AG09309 (cell line): ENCODE measurements around the gene TXNL4A.

Experiments
- DNase-seq: peaks from one replicate; pipeline ENCODE4 v3.0.0-alpha.2; 2010; ENCODE audit warnings: low read depth
- H3K4me3 ChIP-seq: 2 replicates; pipeline ENCODE4 v1.5.1; 2011; ENCODE audit warnings: mild to moderate bottlenecking, low read depth, low read length, moderate library complexity; ENCODE audit not compliant: control insufficient read depth
- CTCF ChIP-seq: IDR thresholded peaks from 2 replicates; pipeline ENCODE4 v1.5.1; 2011; ENCODE audit warnings: mild to moderate bottlenecking, low read depth, low read length, inconsistent platforms; ENCODE audit not compliant: insufficient read depth, control insufficient read depth; ENCODE audit errors: missing control alignments

TXNL4A gene

GRCh38 chr18:79938196-79938595 lies 50.2 kb downstream of the TXNL4A start:
- DNase-seq: no peak
- H3K4me3 ChIP-seq: no peak overlapping the region
- TF ChIP-seq CTCF: no peak

- no peak for TF ChIP-seq CTCF
- no peak for DNase-seq
- no peak overlapping the region for H3K4me3 ChIP-seq
These were observed 51.1 kb downstream of the TXNL4A start for GRCh38 chr18:79937103-79937860.

- no peak for DNase-seq
- TF ChIP-seq CTCF: no peak
- no peak overlapping the region for H3K4me3 ChIP-seq
These were observed 51.7 kb downstream of the TXNL4A start for GRCh38 chr18:79936641-79937040.

GRCh38 chr18:79935925-79936324 lies 52.4 kb downstream of the TXNL4A start:
- DNase-seq: no peak
- H3K4me3 ChIP-seq: no peak overlapping the region
- TF ChIP-seq CTCF: no peak

- no peak for DNase-seq
- TF ChIP-seq CTCF: no peak
- H3K4me3 ChIP-seq: no peak overlapping the region
These were observed 52.9 kb downstream of the TXNL4A start for GRCh38 chr18:79935499-79935898.

- no peak for DNase-seq
- no peak for TF ChIP-seq CTCF
- no peak overlapping the region for H3K4me3 ChIP-seq
These were observed 53.3 kb downstream of the TXNL4A start for GRCh38 chr18:79935098-79935480.

- DNase-seq: no peak
- no peak for TF ChIP-seq CTCF
- H3K4me3 ChIP-seq: no peak overlapping the region
These were observed 53.9 kb downstream of the TXNL4A start for GRCh38 chr18:79934311-79935097.
